22Rv1 (cell line): ENCODE data around the gene SLCO2B1.

ENCODE experiments used
- CTCF ChIP-seq: fragments of 450-650 bp; IDR thresholded peaks from 2 replicates; pipeline ENCODE4 v1.5.1; 2017; ENCODE audit warnings: mild to moderate bottlenecking
- ZFX ChIP-seq: fragments of 450-650 bp; IDR thresholded peaks from 2 replicates; pipeline ENCODE4 v1.6.1; 2017; ENCODE audit warnings: antibody characterized with exemption, borderline replicate concordance

GRCh38 chr11:75152651-75153427 is 1.9 kb downstream of the SLCO2B1 start:
- TF ChIP-seq CTCF (no peak), ZFX (no peak)
